GM21786 (cell line): ENCODE results near the gene SF3B5.
"Not testable (repeated sequence)": the region's sequence is repeated elsewhere in the genome, so short reads cannot be mapped to it uniquely, and the experiment has no call there.

Experiments
- ATAC-seq: cut with Tn5 transposase; IDR thresholded peaks from one replicate; pipeline ENCODE4 v1.9.1; 2021; ENCODE audit not compliant: unreplicated experiment

Gene SF3B5

DNA sequence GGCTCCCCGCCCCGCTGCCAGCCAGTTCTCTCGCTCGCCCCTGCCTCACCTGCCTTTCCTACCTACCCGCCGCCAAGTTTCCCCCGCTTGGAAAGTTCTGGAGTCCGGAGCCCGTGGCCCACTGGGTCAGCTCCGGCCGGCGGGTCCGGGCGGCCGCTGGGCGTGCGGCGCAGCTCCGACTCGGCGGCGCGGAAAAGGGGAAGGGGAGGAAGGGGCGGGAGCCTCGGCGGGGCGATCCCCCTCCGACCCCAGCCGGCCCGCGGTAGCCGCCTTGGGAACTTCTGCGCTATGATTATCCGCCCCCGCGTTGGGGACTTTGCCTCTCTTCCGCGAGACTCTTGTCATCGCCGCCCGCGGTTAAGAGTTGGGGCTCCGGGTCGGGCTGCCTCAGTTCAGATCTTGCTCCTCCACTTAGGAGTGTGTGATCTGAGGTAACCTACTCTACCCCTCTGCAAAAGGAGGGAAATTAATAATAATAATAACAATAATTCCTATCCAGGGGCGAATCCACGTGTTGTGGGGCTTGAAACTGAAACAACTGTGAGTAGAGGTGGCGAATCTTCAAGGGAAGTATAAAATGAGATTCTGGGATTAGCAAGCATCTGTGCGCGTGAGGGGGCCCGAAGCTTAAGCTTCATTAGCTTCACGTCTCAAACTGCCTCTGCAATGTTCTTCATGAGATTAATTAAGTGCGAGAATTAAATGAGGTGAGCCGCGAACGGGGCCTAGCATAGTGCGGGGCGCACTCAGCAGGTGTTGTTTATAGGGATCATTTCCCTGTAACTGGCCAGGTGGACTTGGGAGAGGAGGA is 30.8 kb downstream of the SF3B5 start:
- ATAC-seq: peak; percentile 8

DNA sequence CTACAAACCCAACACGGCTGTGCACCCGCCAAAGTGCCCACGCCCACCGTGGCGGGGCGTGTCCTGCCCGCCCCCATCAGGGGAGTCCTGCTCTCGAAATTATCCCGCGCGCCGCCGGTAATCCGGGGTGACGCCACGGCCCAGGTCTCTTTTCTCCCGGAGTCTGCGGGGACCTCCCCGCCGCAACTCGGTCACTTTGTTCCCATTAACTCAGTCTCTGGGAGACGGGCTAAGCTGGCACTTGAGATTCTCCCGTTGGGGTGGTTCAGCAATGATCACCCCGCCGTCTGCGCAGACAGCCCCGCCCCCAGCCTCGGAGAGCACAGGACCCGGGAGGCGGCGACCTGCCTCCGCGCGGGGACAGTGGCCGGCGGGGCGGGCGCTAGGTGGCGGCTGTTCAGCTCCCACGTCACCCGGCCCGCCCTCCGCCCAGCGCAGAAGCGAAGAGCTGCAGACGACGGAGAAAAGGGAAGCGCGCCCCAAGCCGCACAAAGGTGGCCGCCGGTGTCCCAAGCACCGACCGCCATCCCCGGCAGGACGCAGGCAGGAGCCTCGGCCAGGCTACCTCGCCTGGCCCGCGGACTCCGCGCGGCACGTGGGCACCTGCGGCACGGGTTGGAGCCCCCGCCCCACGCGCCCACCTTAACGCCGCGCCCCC is 31.5 kb downstream of the SF3B5 start:
- peak; percentile 72 for ATAC-seq

DNA sequence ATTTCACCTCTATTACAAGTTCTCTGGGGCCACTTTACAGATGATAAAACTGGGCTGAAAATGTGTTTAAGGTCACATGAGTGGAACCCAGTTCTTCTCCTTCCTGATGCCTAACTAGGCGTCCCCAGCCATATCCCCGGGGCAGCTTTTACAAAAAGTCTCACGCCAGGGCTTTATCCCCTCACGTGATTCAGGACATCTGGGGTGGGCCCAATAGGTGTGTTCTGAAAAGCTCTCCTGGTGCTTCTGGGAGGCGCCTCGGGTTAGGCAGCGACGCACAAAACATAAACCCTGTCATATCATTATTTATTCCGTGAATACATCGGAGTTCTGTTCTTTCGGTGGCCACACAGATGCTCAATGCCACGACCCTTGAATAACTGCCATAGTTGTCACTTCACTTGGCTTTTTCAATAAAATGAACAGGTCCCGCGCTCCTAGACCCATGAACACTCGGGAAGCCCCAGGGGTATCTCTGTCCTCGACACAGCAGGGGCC is 32.1 kb downstream of the SF3B5 start:
- peak; percentile 1 for ATAC-seq

DNA sequence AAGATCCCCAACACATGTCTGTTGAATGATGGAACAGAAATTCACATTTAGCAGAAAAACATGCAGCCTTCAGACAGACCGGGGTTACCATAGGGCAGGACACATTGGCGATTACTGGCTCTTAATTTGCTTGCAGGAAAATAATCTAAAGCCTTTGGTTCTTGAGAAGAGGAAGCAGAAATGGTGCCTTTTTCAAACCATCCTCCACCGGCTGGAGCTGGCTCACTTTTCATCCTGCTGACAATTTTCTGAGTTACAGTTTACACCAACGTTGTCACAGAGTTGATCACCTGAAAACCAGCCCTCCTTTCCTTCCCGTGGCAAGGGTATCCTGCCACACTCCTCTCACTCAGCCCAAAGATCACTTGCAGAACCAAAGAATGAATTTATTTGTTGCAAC is 32.6 kb downstream of the SF3B5 start:
- ATAC-seq: no peak

DNA sequence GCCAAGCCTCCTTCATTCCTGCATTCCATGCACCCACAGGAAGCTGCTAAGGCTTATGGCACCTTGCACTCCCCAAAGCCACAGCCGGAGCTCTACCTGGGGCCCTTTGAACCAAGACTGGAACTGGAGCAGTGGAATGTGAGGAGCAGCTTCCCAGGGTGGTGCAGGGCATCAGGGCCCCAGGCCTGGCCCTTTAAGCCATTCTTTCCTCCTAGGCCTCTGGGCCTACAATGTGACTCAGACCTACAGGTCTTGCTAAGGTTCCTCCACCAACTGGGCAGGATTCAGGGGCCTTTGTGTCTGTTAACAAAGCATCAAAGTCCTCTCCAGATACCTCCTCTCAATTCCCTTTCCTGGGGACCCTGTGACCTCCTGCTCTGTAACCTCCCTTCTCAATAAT is 36.2 kb downstream of the SF3B5 start:
- no peak for ATAC-seq

DNA sequence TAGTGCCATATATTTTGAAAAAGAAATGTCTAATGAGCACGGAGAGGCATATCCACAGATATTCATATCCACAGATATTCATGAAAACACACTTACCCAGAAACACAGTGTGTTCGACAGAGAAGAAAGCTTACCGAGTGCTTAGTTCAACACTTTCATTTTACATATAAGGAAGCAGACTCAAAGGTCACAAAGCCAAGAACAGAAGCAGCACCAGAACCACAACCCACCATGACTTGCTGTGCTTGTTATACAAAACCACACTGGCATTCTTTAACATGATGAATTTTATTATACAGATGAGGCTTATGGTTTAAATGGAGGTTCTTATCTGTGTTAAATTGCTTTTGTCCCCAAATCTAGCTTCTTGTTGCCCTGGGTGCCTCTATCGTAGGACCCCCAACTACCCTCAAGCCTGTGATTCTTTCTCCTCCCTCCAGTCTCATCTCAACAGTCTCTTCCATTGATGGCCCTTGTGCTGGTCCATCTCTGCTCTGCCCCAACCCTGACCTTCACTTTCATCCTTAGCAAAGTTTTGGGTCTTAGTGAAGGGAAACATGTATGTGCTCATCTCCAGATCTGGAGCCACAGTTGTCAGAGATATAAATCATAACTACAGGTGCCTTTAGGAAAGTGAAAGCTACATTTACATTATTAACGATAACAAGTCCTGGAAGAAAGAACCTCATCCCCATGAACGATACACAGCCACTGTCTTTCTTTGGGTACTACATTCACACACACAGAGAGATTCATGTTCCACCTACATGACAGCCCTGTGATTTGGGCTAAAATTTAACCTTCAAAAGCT is 40.0 kb downstream of the SF3B5 start:
- peak; percentile 85 for ATAC-seq

DNA sequence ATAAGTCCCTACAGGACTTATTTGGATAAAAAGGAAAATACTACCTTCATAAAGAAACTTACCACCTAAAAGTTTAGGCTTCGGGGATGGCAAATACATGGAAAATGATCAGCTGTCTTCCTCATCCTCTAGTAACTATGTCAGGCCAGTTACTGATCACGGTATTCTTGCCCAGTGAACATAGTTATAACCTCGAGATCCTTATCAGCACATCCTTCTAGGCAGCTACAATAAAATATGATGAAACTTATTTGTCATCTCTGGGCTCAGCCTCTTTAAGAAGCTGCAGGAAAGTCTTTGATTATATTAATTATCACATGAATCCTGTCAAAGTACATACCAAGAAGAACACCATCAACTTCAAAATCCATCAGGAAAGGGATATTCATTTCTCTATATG is 41.8 kb downstream of the SF3B5 start:
- no peak for ATAC-seq

DNA sequence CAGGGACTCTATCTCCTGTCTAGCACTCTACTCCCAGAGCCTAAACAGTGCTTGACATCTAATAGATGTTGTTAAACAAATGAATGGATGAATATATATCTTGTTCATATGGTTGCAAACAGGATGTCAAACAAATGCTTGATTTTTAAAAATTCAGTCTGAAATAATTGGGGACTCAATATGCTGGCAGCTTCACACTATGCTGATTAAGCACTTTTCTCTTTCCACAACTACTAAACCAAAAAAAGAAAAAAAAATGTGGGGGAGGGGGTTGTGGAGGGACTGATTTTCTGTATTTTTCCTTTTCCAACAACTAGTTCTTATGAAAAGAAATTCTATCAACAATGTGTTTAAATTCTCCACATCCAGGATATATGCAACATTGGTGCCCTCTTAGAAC is 42.9 kb downstream of the SF3B5 start:
- ATAC-seq: no peak

DNA sequence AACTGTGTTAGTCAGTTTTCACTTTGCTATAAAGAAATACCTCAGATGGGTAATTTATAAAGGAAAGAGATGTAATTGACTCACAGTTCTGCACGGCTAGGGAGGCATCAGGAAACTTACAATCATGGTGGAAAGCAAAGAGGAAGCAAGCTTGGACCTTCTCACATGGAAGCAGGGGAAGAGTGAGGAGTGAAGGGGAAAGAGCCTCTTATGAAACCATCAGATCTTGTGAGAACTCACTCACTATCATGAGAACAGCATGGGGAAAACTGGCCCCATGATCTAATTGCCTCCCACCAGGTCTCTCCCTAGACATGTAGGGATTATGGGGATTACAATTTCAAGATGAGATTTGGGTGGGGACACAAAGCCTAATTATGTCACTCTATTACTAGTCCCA is 46.0 kb downstream of the SF3B5 start:
- no peak for ATAC-seq

DNA sequence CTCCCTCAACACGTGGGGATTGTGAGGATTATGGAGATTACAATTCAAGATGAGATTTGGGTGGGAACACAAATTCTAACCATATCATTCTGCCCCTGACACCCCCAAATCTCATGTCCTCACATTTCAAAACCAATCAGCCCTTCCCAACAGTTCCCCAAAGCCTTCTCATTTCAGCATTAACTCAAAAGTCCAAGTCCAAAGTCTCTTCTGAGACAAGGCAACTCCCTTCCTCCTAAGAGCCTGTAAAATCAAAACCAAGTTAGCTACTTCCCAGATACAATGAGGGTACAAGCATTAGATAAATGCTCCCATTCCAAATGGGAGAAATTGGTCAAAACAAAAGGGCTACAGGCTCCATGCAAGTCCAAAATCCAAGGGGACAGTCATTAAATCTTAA is 47.7 kb downstream of the SF3B5 start:
- ATAC-seq: no peak

DNA sequence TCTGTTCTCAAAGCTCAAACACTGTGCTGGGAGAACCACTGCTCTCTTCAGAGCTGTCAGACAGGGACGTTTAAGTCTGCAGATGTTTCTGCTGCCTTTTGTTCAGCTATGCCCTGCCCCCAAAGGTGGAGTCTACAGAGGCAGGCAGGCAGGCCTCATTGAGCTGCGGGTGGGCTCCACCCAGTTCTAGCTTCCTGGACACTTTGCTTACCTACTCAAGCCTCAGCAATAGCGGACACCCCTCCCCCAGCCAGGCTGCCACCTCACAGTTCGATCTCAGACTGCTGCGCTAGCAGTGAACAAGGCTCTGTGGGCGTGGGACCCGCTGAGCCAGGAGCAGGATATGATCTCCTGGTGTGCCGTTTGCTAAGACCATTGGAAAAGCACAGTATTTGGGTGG is 48.7 kb downstream of the SF3B5 start:
- not testable (repeated sequence) for ATAC-seq

DNA sequence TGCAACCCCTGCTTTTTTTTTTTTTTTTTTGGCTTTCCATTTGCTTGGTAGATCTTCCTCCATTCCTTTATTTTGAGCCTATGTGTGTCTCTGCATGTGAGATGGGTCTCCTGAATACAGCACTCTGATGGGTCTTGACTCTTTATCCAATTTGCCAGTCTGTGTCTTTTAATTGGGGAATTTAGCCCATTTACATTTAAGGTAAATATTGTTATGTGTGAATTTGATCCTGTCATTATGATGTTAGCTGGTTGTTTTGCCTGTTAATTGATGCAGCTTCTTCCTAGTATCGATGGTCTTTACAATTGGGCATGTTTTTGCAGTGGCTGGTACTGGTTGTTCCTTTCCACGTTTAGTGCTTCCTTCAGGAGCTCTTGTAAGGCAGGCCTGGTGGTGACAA is 50.4 kb downstream of the SF3B5 start:
- ATAC-seq: not testable (repeated sequence)
